ENCODE results near the gene RREB1.

Gene RREB1

GRCh38 chr6:7268362-7268761, 160.6 kb downstream of the RREB1 start:
- DNase-seq, result peak in 1 of 2 experiments; percentile 7

- DNase-seq, result peak in 1 of 2 experiments; percentile 9
Observed at GRCh38 chr6:7268816-7269555, 161.2 kb downstream of the RREB1 start.

- DNase-seq, result no peak
Observed at GRCh38 chr6:7269816-7270215, 162.1 kb downstream of the RREB1 start.

GRCh38 chr6:7270320-7271204, 162.8 kb downstream of the RREB1 start:
- peak; percentile 4 to 6 for DNase-seq

- peak in 1 of 2 experiments; percentile 4 for DNase-seq
Observed at GRCh38 chr6:7271205-7271534, 163.4 kb downstream of the RREB1 start.

GRCh38 chr6:7273709-7274108, 165.9 kb downstream of the RREB1 start:
- peak; percentile 12 to 15 for DNase-seq

- DNase-seq, result peak in 1 of 2 experiments; percentile 3
Observed at GRCh38 chr6:7274525-7274924, 166.8 kb downstream of the RREB1 start.

GRCh38 chr6:7276199-7276524, 168.4 kb downstream of the RREB1 start:
- no peak for DNase-seq

GRCh38 chr6:7282097-7282906, 174.5 kb downstream of the RREB1 start:
- DNase-seq, result peak in 1 of 2 experiments; percentile 22

- peak in 1 of 2 experiments; percentile 7 for DNase-seq
Observed at GRCh38 chr6:7283676-7284075, 175.9 kb downstream of the RREB1 start.

GRCh38 chr6:7285416-7285815, 177.7 kb downstream of the RREB1 start:
- no peak for DNase-seq

- no peak for DNase-seq
Observed at GRCh38 chr6:7290079-7290478, 182.3 kb downstream of the RREB1 start.

GRCh38 chr6:7292596-7293255, 185.0 kb downstream of the RREB1 start:
- DNase-seq, result no peak

GRCh38 chr6:7295916-7296315, 188.2 kb downstream of the RREB1 start:
- DNase-seq, result no peak

GRCh38 chr6:7296602-7297001, 188.8 kb downstream of the RREB1 start:
- DNase-seq, result no peak

GRCh38 chr6:7298113-7298512, 190.4 kb downstream of the RREB1 start:
- DNase-seq, result no peak

GRCh38 chr6:7300926-7301325, 193.2 kb downstream of the RREB1 start:
- DNase-seq, result no peak

Measured in activated T-cell treated with anti-CD3 and anti-CD28 coated beads, Interleukin-2, amount 50 U/mL, for 48 hours (primary cell).